GM13977 (cell line): ENCODE data around the gene UFD1.
"Not testable (repeated sequence)": the region's sequence is repeated elsewhere in the genome, so short reads cannot be mapped to it uniquely, and the experiment has no call there.

ENCODE experiments used
- DNase-seq: peaks from one replicate; pipeline ENCODE4 v3.0.0; 2012; ENCODE audit warnings: low spot score
- CTCF ChIP-seq: IDR thresholded peaks from 2 replicates; pipeline ENCODE4 v1.5.1; 2012; ENCODE audit warnings: mild to moderate bottlenecking, control low read depth; ENCODE audit not compliant: insufficient read depth; ENCODE audit errors: extremely low read depth, missing control alignments
- in situ Hi-C: fragments of 300-500 bp; cut with MboI; formaldehyde crosslinking; loops from one replicate; pipeline ENCODE4 v1.12.0; 2022; ENCODE audit warnings: low sequenced_read_pairs, low pct_unique_long_range_greater_than_20kb, mixed read lengths, inconsistent platforms; ENCODE audit not compliant: unreplicated experiment

Gene UFD1

GRCh38 chr22:19438298-19438697, 40.7 kb downstream of the UFD1 start:
- no peak for DNase-seq
- in situ Hi-C loops: no loop called here
- no peak for TF ChIP-seq CTCF

GRCh38 chr22:19436444-19437161, 42.4 kb downstream of the UFD1 start:
- DNase-seq, in situ Hi-C loops: not testable (repeated sequence)

- DNase-seq: no peak
- in situ Hi-C loops: no loop called here
- TF ChIP-seq CTCF: no peak
Observed at GRCh38 chr22:19434829-19435580, 44.0 kb downstream of the UFD1 start.

- in situ Hi-C loops: no loop called here
- TF ChIP-seq CTCF: no peak
- DNase-seq: no peak
Observed at GRCh38 chr22:19434401-19434800, 44.6 kb downstream of the UFD1 start.

- in situ Hi-C loops: no loop called here
- peak; percentile 97 for DNase-seq
- TF ChIP-seq CTCF: no peak
Observed at GRCh38 chr22:19432133-19432851, 46.7 kb downstream of the UFD1 start, which contains the start of gene MRPL40. TSS of gene MRPL40 (plus strand) at chr22:19432545. CDS start at chr22:19432555, 10 bp downstream.

- no peak for TF ChIP-seq CTCF
- in situ Hi-C loops: no loop called here
- DNase-seq: peak; percentile 87
Observed at GRCh38 chr22:19431649-19432132, 47.3 kb downstream of the UFD1 start, which contains the start of gene HIRA. TSS of gene HIRA (minus strand) at chr22:19431733. CDS start at chr22:19431476, 257 bp downstream.
